Activated CD8-positive, alpha-beta memory T cell treated with anti-CD3 and anti-CD28 coated beads, Interleukin-2, amount 50 U/mL, for 24 hours (primary cell): ENCODE results near the gene DLG4.
"Not testable (repeated sequence)": the region's sequence is repeated elsewhere in the genome, so short reads cannot be mapped to it uniquely, and the experiment has no call there.

ENCODE experiments used
- DNase-seq: peaks from one replicate; pipeline ENCODE4 v3.0.0-alpha.2; 2020; ENCODE audit errors: extremely low read depth

DLG4 gene

DNA sequence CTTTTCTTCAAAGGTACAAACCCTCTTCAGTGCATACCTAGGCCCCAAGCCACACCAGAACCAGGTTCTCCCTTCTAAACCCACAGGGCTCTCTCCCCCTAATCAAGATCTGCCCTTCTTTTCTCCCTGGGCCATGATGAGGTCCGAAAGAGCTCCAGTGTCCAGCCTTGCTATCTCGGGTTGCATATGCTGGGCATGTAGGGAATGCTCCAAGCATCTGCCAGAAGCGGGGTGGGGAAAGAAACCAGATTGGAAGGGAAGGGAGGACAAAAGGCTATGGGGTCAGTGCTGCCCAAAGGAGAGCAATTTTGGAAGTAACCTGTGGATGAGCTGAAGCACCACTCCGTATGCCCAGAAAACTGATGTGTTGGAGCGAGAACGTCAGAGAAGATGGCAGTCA is 29.6 kb upstream of the DLG4 start:
- DNase-seq, result no peak

DNA sequence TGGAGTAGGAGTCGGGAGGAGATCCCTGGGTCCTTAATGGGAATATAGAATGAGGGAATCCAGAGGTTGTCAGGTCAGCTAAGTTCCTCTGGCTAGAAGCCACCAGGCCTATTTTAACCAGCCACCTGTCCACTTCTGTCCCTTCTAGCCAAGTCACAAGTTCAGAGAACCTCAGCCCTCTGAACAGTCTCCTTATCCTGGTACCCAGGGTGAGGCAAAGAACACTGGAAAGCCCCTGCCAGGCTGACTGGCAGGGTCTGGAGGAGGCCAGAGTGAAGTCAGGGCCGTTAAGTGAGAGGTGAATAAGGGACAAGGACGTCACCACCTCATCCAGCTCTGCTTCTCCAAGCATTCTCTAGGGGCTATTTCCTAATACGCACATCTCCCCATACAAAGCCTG is 29.2 kb upstream of the DLG4 start:
- DNase-seq, result no peak

DNA sequence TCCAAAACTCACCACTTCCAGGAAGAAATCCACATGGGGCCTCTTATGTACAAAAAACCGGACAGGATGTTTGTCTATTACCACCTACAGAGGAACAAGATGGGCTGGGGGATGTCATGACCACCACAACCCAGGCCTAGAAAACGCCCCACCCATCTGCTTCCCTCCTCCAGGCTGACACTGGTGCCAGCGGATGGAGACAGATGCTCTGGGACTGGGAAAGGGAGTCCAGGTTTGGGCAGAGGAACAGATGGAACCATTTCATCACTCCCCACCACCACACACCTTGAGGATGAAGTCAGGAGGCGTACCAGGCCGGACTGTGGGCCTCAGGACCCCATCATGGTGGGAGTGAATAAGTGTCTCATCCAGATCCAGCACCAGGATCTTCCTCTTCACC is 27.1 kb upstream of the DLG4 start:
- DNase-seq, result no peak

DNA sequence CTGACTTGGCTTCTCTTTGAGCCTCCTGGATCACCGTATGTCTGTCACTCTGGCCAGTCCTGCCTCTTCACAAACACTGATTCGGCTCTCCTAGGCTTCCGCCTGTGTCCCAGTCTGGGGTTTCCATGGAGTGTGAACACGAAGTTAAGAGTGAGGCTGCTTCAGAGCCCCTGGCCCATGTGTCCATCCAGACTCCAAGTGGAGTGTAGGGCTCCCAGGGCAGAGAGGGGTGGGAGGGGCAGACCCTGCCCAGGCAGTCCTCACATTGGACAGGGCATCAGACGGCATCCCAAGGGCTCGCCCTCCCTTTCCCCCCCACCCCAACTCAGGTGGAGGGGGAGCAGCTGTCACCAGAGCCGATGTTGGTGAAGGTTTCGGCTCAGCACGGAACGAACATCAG is 24.2 kb upstream of the DLG4 start:
- not testable (repeated sequence) for DNase-seq

DNA sequence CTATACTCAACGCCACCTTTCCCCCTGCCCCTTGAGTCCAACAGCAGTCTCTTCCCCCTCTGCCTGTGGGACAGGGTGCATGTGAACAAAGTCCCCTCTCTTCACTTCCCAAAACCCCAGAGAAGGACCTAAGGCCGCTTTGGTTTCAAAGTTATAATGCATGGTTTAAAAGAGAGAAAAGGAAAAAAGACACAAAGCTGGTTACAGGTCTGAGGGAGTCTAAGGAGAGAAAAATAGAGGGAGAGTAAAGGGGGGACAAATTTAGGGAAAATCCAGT is 23.8 kb upstream of the DLG4 start:
- DNase-seq, result no peak

DNA sequence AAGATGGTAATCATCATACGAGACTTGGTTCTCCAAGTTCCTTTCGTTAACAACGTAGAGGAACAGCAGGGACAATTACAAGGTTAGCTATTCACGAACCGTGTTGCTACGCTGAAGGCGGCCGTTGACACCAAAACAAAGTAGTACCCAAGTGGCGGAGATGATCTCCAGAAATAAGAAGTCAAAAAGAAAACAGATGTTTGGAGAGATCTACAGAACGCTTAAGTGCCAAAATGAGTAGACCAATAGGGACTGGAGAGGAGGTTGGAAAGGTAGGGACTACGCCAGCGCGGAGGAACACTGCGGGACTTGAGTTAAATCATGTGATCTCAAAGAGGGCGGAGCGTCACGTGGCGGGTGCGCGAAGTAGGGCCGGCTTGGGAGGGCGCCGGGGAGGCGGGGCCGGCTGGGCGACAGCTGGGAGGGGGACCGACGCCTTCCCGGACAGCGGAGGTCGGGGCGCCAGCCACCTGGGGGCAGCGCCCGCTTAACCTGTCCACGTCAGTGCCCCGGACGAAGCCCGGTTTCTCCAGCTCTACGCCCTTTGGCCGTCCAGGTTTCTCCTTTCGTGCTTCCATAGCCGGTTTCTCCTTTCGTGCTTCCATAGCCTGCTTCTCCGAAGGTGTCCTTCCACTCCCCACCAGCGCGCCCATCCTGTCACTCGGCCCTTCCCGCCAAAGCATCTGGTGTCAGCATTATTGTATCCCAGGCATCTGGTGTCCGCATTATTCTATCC is 23.2 kb upstream of the DLG4 start:
- DNase-seq, result peak; percentile 83

DNA sequence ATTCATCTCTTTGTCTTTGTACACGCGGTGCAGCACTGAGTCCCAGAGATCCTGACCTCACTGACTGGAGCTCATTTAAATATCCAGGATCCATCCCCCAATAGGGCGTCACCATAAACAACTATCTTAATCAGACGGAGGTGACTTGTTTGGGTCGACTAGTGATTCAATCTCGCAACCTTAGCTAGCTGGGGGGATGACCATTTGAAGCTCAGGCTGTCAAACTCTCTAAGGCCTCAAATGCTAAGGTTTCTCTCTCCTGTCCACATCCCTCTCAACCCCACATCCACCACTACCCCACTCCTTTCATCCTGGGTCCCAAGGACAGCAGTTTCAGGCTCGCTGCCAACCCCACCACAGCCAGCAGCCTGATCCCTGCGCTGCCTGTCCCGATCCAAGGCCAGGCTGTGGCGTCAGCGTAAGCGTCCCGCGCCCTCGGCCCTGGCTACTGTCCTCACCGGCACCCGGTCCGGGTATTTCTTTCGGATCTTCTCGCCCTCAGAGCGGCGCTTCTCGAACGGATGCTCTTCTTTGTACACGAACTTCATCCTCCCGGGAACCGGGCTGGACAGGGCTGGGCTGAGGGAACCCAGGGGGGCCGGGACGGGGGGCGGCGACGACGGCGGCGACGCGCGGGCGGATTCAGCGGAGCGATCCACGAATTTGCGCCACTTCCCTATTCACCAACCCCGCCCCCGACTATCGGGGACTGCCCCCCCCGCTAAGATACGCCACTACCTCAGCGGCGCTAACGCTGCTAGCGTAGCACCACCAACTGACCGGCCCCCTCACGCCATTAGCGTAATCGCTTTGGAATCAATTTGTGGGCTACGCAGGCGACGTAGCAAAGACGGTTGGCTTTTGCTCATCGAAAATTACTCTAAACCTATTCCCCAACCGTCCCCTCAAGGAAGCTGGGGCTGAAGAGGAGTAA is 22.4 kb upstream of the DLG4 start, which contains the start of gene GABARAP:
Gene GABARAP, minus strand, starts transcription at position 667 of the 934 bp plus-strand sequence. Its CDS starts 119 bp downstream, at position 548.
- DNase-seq, result peak; percentile 83

DNA sequence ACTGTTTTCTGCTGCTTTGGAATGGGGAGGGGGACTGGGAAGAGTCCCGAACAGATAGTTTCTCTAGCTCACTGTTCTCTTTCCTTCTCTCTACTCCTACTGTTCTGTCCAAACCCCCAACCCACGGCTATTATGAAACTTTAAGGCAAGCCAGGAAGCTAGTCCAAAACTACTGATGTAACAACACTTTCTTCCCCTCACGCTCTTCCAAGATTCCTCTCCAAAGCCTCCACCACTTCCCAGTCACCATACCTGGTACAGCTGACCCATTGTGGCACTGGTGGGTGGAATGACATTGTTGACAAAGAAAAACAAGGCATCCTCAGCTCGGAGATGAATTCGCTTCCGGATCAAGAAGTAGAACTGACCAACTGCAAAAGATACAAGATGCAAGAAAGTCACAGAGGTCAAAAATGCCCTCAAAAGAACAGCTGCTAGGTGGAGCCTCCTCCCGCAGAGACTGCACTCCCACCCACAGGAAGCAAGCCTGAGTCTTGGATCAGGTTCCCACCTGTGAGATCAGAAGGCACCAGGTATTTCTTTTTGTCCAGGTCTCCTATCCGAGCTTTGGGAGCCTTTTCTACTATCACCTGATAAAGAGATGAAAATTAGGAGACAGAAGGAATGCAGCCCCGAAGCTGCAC is 21.6 kb upstream of the DLG4 start:
- no peak for DNase-seq

DNA sequence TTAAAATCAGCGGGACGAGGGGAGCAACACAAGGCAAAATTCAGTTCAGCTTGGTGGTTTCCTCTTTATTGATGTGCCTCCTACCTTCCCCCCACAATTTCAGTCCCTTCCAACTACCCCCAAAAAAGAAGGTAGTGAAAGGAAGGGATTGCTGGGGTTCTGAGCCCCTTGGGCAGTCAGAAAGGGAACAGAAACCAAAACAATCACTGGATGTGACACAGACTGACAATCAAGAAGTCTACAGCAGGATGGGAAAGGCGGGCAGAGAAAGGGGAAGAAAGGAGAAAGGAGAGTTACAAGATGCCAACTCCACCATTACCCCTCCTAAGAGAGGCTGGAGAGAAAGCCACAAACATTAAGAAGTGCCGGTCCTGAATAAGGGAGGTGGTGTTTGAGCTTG is 20.7 kb upstream of the DLG4 start:
- DNase-seq, result no peak

DNA sequence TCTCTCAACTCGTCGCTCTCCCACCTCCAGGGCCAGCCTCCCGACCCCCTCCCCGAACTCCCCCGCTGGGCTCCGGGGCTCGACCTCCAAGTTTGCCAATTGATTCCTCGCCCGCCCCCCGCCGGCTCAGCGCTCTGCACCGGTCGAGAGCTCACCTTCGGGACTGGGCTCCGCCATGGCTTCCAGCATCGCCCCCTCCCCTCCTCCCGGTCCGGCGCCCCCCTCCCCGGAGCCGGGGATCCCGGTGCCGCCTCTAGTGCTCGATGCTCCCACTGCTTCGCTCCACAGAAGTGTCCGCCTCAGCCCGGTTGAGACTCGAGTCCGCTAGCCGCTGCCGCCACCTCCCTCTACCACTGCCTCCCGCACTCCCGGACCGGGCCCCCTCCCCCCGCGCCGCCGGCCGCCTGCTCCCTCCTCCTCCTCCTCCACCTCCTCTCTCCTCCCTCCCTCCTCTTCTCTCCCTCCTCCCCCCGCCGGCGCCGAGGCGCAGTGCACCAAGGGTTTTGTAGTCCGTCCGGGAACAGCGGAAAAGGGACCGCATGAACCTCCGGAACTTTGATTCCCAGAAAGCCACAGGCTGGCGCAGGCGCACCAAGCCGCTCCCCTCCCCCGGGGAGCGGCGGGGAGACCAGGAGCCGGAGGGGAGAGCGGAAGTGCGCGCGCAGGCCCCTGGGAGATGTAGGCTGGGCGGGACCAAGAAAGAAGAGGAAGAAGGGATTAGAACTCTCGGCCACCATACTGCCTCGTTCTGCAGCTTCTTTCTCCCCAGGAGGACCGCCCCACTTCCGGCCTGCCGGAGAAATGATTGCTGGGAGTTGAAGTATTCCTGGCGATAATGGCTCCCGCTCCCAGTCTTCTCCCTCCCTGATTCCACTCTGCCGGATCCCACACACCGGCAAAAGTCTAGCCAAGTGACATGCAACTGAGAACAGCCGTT is 19.7 kb upstream of the DLG4 start, which contains the start of gene PHF23:
Gene PHF23, minus strand, starts transcription at position 367 of the 937 bp plus-strand sequence. Its CDS starts 178 bp downstream, at position 189.
- DNase-seq, result peak; percentile 94

DNA sequence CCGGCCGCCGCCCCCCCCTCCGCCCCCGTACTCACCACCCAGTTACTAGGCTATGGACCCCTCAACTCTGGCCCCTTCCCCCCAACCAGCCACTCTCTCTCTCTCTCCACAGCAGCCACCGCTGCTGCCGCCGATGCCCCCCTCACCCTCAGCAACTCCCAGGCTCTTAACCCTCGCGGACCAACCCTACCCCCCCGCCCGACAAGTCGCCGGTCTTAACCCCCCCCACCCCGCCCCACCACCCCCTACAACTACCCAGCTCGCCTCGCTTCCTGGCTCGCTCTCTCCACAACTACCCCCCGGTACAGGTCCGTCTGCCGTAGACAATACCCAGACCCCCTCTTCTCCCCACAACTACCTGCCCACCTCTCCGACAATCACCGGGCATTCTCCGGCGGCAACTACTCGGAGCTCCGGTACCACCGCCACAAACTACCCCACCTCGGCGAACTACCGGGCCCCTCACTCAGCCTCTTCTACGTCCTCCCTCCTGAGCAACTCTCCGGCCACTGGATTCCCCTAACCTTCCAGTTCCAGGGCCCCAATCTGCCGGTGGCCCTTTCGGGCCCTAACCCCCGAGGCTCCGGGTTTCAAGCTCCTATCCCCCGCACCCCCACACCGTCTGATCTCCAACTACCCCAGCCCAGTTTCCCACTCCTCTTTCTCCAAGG is 18.9 kb upstream of the DLG4 start:
- DNase-seq, result no peak

DNA sequence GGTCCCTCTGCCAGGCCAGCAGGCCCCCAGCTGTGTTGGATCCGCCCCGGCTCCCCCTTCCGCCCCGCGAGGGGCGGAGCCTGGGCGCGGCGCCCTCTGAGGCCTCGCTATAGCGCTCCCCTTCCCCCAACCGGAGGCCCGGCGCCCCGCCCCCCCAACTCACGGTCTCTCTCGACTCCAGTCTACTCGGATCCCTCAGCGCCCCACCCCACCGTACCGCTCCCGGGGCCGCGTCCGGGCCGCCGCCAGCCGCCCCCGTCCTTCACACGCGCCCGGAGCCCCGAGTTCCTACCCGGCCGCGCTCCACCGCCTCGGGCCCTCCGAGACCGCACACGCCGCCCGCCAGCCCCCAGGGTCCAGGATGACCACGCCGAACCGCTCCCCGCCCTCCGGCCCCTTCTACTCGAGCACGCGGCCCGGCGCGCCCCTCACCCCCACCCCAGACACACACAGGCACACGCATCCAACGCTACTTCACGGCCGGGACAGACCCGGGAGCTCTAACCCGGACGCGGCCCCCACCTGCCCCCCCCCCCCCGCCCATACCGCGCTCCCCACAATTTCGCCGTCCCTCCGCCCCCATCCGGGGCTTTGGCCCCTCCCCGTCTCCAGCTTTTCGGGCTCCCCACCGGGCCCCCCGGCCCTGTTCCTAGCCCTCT is 18.3 kb upstream of the DLG4 start:
- DNase-seq, result peak; percentile 69

DNA sequence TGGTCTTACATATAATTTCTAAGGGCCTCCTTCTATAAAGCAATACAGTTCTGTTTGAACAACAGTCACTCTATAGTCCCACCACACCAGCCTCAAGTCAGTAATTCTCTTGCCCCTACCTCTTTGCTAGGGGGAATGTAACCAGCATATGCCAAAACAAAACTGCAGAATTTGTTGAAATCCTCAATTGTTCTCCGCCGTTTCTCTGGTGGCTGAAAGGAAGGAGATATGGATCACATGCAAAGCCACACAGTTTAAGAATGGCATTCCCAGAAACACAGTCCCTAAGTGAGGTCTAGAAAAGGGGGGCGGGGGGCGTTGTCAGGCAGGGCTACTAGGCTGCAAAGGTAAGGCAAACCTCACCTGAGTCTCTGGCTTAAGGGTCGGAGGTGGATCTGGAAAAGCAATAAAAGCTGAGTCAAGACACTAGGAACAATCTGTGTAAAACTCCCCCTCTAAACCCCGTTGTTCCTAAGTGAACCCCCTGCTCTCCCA is 17.7 kb upstream of the DLG4 start:
- no peak for DNase-seq

DNA sequence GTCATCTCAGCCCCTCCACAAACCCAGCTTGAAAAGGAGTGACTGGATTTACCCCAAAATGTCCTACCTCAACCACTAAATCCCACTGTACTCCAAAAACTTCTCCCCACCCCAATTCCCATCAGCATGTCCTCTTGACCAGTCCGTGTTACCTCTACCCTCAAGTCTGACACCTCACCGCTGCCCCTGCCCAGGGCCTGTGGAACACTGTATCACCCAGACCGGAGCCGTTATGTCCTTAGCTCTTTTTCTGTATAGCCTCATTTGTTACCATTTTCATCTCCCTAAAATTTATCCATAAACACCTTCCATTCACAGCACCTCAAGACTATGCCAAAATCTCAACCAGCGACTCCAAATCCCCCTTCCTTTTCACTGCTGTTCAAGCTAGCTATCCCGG is 17.2 kb upstream of the DLG4 start:
- DNase-seq, result no peak

DNA sequence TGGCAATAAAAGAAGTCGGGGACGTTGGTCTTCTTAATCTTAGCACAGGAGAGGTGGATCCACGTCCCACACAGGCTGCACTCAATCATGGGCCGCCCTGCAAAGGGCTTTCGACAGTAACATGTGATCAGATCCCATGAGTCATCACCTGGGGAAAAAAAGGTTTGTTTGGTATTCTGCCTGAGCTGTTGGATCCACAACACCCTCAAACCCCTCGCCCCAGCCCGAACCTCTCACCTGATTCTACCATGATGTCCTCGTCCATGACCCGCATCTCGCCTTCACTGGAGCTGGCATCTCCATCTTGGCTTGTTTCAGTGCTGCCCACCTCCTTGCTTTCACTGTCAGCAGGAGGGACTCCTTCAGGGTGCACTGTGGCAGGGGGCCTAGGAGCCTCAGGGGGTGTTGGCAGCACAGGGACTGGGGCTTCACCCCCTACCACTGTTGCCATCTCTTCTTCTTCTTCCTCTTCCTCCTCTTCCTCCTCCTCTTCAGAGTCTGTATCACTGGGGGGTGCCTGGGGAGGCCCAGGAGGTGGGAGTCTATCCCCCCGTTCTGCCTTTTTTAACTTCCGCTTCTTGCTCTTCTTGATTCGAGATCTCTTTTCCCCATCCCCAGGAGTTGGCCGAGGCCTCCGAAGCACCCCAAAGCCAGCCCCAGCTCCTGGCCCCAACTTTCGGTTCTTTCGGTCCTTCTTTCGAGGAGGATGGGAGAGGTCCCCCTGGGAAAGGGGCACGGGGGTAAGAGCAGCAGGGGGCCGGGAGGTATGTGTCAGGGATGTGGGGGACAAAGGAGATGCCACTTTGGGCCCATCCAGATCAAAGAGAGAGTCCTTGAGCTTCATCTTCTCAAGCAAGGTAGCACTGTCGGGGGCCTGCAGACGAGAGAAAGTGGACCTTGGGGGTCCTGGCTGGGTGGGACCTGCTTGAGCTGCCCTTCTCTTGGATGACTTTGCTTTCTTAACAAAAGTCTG is 16.3 kb upstream of the DLG4 start:
- DNase-seq, result no peak

DNA sequence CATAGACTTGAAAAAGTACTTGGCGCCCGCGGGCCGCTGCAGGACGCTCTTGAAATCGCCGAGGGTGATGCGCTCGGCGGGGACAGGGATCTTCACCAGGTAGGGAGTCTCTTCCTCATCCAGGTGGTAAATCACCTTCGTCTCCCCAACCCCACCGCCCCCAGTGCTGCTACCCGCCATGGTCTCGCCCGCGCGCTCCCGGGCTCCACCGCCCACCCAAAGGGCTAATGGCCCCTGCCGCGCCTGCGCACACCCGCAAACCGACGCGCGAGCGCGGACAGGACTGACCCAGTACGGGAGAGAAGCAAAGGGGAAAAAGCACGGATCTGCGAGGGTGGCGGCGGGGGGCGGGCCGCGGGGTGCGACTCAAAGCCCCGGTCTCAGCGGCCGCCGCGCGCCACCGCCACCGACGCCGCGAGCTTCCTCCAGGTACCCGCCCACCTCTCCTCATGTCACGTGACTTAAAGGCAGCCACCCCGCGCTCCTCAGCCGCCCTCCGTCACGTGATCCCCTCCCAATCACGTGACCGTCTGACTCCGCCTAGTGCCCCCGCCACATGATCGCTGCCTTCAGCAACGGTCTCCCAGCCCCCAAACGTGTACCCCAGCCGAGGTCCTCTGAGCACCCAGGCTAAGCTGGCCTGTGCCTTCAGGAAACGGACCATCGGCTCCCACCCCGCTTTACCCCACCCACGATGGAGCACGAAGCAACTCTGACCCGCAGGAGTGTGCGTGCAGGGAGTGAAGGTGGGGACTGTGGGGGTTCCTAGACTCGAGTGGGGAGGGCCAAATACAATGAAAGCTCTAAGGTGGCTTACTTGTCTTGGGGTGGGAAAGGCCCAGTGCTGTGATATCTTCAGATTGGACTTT is 14.7 kb upstream of the DLG4 start, which contains the start of gene DVL2:
Gene DVL2, minus strand, starts transcription at position 435 of the 869 bp plus-strand sequence. Its CDS starts 255 bp downstream, at position 180.
- peak; percentile 89 for DNase-seq

DNA sequence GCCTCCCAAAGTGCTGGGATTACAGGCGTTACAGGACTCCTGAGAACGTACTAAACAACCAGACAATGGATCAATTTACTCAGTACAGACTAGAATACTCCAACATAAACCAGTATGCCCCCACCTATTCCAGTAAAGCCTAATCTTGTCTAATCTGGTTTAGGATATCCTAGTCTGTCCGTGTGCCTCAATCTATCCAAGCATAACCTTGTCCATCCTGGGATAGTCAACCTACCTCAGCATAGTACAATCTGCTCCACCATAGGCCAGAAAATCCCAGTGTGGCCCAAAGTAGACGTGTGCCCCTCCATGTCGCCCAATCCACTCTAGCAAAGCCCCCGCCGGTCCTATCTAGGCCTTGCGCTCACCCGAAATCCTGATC is 14.1 kb upstream of the DLG4 start:
- DNase-seq, result no peak

DNA sequence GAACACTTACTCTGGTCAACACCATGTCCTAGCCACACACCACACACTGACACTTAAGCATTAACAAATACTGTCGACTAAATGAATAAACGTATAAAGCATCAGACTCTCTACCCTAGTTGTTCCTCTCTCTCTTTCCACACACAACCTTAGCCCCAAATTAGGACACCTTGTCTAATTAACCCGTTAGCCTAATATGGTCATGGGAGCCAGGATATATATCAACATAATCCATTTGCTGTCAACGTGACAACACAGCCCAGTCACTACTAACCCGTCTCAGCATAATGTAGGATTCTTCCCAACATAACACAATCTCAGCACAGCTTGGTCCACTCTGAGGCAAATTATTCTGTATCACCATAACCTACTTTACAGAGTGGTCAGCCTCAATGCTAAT is 12.5 kb upstream of the DLG4 start:
- DNase-seq, result no peak
